H1 (cell line): ENCODE results near the gene TXLNA. TPM values are rescaled to one million over a fixed set of nuclear protein-coding genes. Genes with fewer than 3 reads are reported as not detected.

Experiments used
- CTCF ChIA-PET: fragments of 300-600 bp; sonication (Branson Sonifier 250); formaldehyde crosslinking; loops from one replicate; lab custom pipeline; 2021; ENCODE audit not compliant: partially characterized antibody; lab: Charles Lee
- POLR2A ChIA-PET: fragments of 300-600 bp; sonication (Branson Sonifier 250); formaldehyde crosslinking; loops from one replicate; lab custom pipeline; 2021; ENCODE audit warnings: inconsistent platforms; ENCODE audit not compliant: partially characterized antibody; lab: Charles Lee
- DNase-seq, 2 experiments: peaks; one replicate each; pipeline versions ENCODE4 v3.0.0 to v3.0.0-alpha.2; 2010 to 2022; ENCODE audit warnings: low spot score in 2 of 2, low read depth in 1 of 2, mixed read lengths in 1 of 2
- FAIRE-seq: peaks from 2 replicates; lab custom pipeline; 2011; peaks lifted over from hg19 to GRCh38; lab: Jason Lieb, UNC
- H2AFZ ChIP-seq: 2 replicates; pipeline ENCODE4 v1.8.1; 2012; ENCODE audit warnings: low read length, inconsistent platforms
- H2AK5ac ChIP-seq: 2 replicates; pipeline ENCODE4 v1.6.1; 2013; ENCODE audit warnings: low read depth, low read length
- H2BK120ac ChIP-seq: replicated peaks from 2 replicates; pipeline ENCODE3; 2013; ENCODE audit warnings: low read depth, low read length, inconsistent platforms
- H2BK12ac ChIP-seq: 2 replicates; pipeline ENCODE4 v1.6.1; 2013; ENCODE audit warnings: low read depth, low read length
- H2BK15ac ChIP-seq: 2 replicates; pipeline ENCODE4 v1.6.1; 2013; ENCODE audit warnings: low read length
- H2BK20ac ChIP-seq: 2 replicates; pipeline ENCODE4 v1.6.1; 2013; ENCODE audit warnings: low read length
- H2BK5ac ChIP-seq: 2 replicates; pipeline ENCODE4 v1.6.1; 2013; ENCODE audit warnings: low read depth, low read length
- H3K14ac ChIP-seq: 2 replicates; pipeline ENCODE4 v1.6.1; 2013; ENCODE audit warnings: inconsistent platforms; ENCODE audit not compliant: insufficient read length
- H3K18ac ChIP-seq: 2 replicates; pipeline ENCODE4 v1.6.1; 2013; ENCODE audit warnings: low read length; ENCODE audit errors: extremely low read depth
- H3K23ac ChIP-seq: 2 replicates; pipeline ENCODE4 v1.6.1; 2013; ENCODE audit warnings: inconsistent platforms; ENCODE audit not compliant: insufficient read length
- H3K23me2 ChIP-seq: 2 replicates; pipeline ENCODE4 v1.6.1; 2013; ENCODE audit warnings: low read depth, low read length
- H3K27ac ChIP-seq: 2 replicates; pipeline ENCODE4 v1.6.1; 2011; ENCODE audit warnings: low read depth, low read length, inconsistent platforms
- H3K27me3 ChIP-seq, 4 experiments: replicated peaks in 1 of 4; 1 replicate in 1 of 4; 2 replicates in 3 of 4; pipeline versions ENCODE4 v1.6.1 to v1.8.1; 2011 to 2013; ENCODE audit warnings: low read length in 3 of 4, mild to moderate bottlenecking in 3 of 4, inconsistent platforms in 2 of 4, mixed read lengths in 2 of 4, moderate library complexity in 1 of 4; ENCODE audit not compliant: control insufficient read depth in 3 of 4, insufficient read depth in 3 of 4; ENCODE audit errors: extremely low read depth in 1 of 4
- H3K36me3 ChIP-seq, 4 experiments: 2 replicates each; pipeline versions ENCODE4 v1.6.1 to v1.8.1; 2011 to 2013; ENCODE audit warnings: mild to moderate bottlenecking in 4 of 4, low read length in 3 of 4, moderate library complexity in 2 of 4, control low read depth in 1 of 4, inconsistent platforms in 1 of 4; ENCODE audit not compliant: insufficient read depth in 4 of 4, control insufficient read depth in 2 of 4
- H3K4ac ChIP-seq: replicated peaks from 2 replicates; pipeline ENCODE3; 2013; ENCODE audit warnings: low read length, low read depth, mixed read lengths, inconsistent platforms; ENCODE audit not compliant: insufficient read length
- H3K4me1 ChIP-seq, 4 experiments: replicated peaks in 1 of 4; 1 replicate in 1 of 4; 2 replicates in 3 of 4; pipeline versions ENCODE4 v1.6.1 to v1.8.1; 2011 to 2013; ENCODE audit warnings: low read length in 3 of 4, inconsistent platforms in 2 of 4, mixed read lengths in 1 of 4; ENCODE audit not compliant: insufficient read depth in 4 of 4, control insufficient read depth in 3 of 4
- H3K4me2 ChIP-seq, 2 experiments: 2 replicates each; pipeline versions ENCODE4 v1.6.1 to v1.8.1; 2011 to 2013; ENCODE audit warnings: low read depth in 2 of 2, low read length in 2 of 2, control low read depth in 1 of 2, inconsistent platforms in 1 of 2, mild to moderate bottlenecking in 1 of 2; ENCODE audit not compliant: insufficient read depth in 1 of 2
- H3K4me3 ChIP-seq, 4 experiments: fragments of 200-600, 300-600 bp in 1 of 4; sonication (generic), shearing (Covaris generic), sonication (Bioruptor Twin) in 1 of 4; 2 replicates each; pipeline versions ENCODE4 v1.5.1 to v1.8.1; 2011 to 2016; ENCODE audit warnings: low read length in 4 of 4, low read depth in 3 of 4, control low read depth in 2 of 4, inconsistent platforms in 2 of 4, mild to moderate bottlenecking in 2 of 4, mixed read lengths in 1 of 4, moderate library complexity in 1 of 4; ENCODE audit not compliant: insufficient read depth in 2 of 4; ENCODE audit errors: extremely low read depth in 1 of 4
- H3K56ac ChIP-seq: replicated peaks from 2 replicates; pipeline ENCODE3; 2013; ENCODE audit warnings: low read depth, mild to moderate bottlenecking, mixed read lengths, low read length, inconsistent platforms; ENCODE audit not compliant: insufficient read length
- H3K79me1 ChIP-seq: 2 replicates; pipeline ENCODE4 v1.6.1; 2013; ENCODE audit warnings: low read depth, low read length, control low read depth
- H3K79me2 ChIP-seq, 2 experiments: 2 replicates each; pipeline versions ENCODE4 v1.6.1 to v1.8.1; 2012 to 2013; ENCODE audit warnings: low read length in 2 of 2, mild to moderate bottlenecking in 2 of 2, inconsistent platforms in 1 of 2; ENCODE audit not compliant: insufficient read depth in 2 of 2, control insufficient read depth in 1 of 2
- H3K9ac ChIP-seq, 4 experiments: replicated peaks in 1 of 4; 1 replicate in 1 of 4; 2 replicates in 3 of 4; pipeline versions ENCODE4 v1.6.1 to v1.8.1; 2011 to 2013; ENCODE audit warnings: low read depth in 3 of 4, low read length in 3 of 4, control low read depth in 2 of 4, mild to moderate bottlenecking in 2 of 4, moderate library complexity in 2 of 4, inconsistent platforms in 1 of 4; ENCODE audit errors: extremely low read depth in 1 of 4
- H3K9me3 ChIP-seq, 2 experiments: 2 replicates each; pipeline versions ENCODE4 v1.6.1 to v1.8.1; 2012 to 2013; ENCODE audit warnings: mild to moderate bottlenecking in 2 of 2, moderate library complexity in 2 of 2, control low read depth in 1 of 2, inconsistent platforms in 1 of 2, low read depth in 1 of 2, low read length in 1 of 2, mixed read lengths in 1 of 2; ENCODE audit not compliant: insufficient read depth in 2 of 2
- H4K20me1 ChIP-seq, 2 experiments: replicated peaks in 1 of 2; 2 replicates each; pipeline versions ENCODE3 to v1.8.1; 2011 to 2013; ENCODE audit warnings: inconsistent platforms in 2 of 2, low read length in 2 of 2, mild to moderate bottlenecking in 1 of 2; ENCODE audit not compliant: insufficient read depth in 2 of 2, control insufficient read depth in 1 of 2
- H4K5ac ChIP-seq: 2 replicates; pipeline ENCODE4 v1.6.1; 2013; ENCODE audit warnings: low read length, low read depth, mixed read lengths, inconsistent platforms; ENCODE audit not compliant: insufficient read length
- H4K8ac ChIP-seq: 2 replicates; pipeline ENCODE4 v1.8.0; 2013; ENCODE audit warnings: mild to moderate bottlenecking, moderate library complexity, low read length, inconsistent platforms; ENCODE audit not compliant: insufficient read depth; ENCODE audit errors: extremely low read depth
- H4K91ac ChIP-seq: replicated peaks from 2 replicates; pipeline ENCODE3; 2013; ENCODE audit warnings: low read length, mixed read lengths, inconsistent platforms; ENCODE audit not compliant: insufficient read length
- EZH2 ChIP-seq: fragments of 200-600 bp; sonication (generic); IDR thresholded peaks from 2 replicates; pipeline ENCODE4 v1.7.1; 2012; ENCODE audit warnings: low read depth, mild to moderate bottlenecking, moderate library complexity, low read length, inconsistent platforms; ENCODE audit not compliant: severe bottlenecking
- KDM4A ChIP-seq: IDR thresholded peaks from one replicate; pipeline ENCODE4 v1.7.1; 2012; ENCODE audit warnings: low read depth, mild to moderate bottlenecking, moderate library complexity, low read length, inconsistent platforms; ENCODE audit not compliant: severe bottlenecking
- SIN3A ChIP-seq, 2 experiments: IDR thresholded peaks in 1 of 2; conservative IDR thresholded peaks in 1 of 2; 2 replicates each; pipeline ENCODE4 v1.6.1; 2011 to 2012; ENCODE audit warnings: low read length in 2 of 2, improper control_type of control experiment in 1 of 2, low read depth in 1 of 2, mild to moderate bottlenecking in 1 of 2
- TCF12 ChIP-seq: IDR thresholded peaks from 2 replicates; pipeline ENCODE4 v1.6.1; 2011; ENCODE audit warnings: low read depth, mild to moderate bottlenecking, low read length
- WGBS, 2 experiments: shearing (Covaris generic) in 1 of 2; methylation state at CpG; one replicate each; pipeline versions ENCODE4 v1.1.6 to v1.1.7; 2013 to 2015; ENCODE audit warnings: low lambda C conversion rate in 2 of 2, mixed read lengths in 2 of 2, inconsistent platforms in 1 of 2, low coverage in 1 of 2, missing lambda C conversion rate in 1 of 2; ENCODE audit not compliant: insufficient replicate concordance in 2 of 2, insufficient coverage in 1 of 2, insufficient read length in 1 of 2; ENCODE audit errors: extremely low coverage in 1 of 2, missing lambda C conversion rate in 1 of 2; 5-methylcytosine and 5-hydroxymethylcytosine counted together
- polyA plus RNA-seq, 7 experiments: library from polyadenylated mRNA; depleted of rRNA in 3 of 7; stranded (reverse) in 5 of 7; unstranded in 2 of 7; fragments of >200 nt in 5 of 7; fragments of 200-250 nt in 2 of 7; gene quantifications; 1 replicate in 5 of 7; 2 replicates in 1 of 7; 4 replicates in 1 of 7; pipeline versions ENCODE4 v1.2.1 to v1.2.3, GENCODE V29; 2011 to 2013; ENCODE audit warnings: missing spikeins in 2 of 7, mixed read lengths in 2 of 7
- total RNA-seq: library from RNA; stranded (reverse); fragmentation: NEBNext Ultra II Directional; extraction: Animal tissue kit (Norgen Biotek cat#: 25700); gene quantifications from 2 replicates; pipeline ENCODE4 v1.2.1, GENCODE V29; 2021
- TF ChIP-seq, protein P1 (sequence below), 3 experiments: IDR thresholded peaks; 1 replicate in 2 of 3; 2 replicates in 1 of 3; pipeline versions ENCODE4 v1.5.1 to v1.6.1; 2011; ENCODE audit warnings: low read length in 3 of 3, mild to moderate bottlenecking in 3 of 3, inconsistent platforms in 2 of 3, low read depth in 1 of 3, moderate library complexity in 1 of 3; ENCODE audit not compliant: insufficient read depth in 1 of 3; ENCODE audit errors: control extremely low read depth in 1 of 3

The TXLNA gene
- total and polyA plus RNA-seq, 2 of the 8 experiments (the other 6 are each of a cell fraction or from before 2014, with no cell fraction given), result 31.3 to 46.9 TPM

DNA sequence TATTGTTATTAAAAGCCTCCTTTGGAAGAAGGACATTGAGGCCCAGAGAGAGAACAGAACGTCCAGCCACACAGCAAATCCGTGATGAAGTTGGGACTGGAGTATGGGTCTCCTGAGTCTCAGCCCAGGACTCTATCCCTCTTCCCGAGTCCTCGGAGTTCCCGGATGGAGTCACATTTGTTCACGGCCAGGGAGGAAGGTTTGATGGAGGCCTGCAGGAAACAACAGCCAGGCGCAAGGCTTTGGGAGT lies 357 bp upstream of the TXLNA start:
- DNase-seq, result no peak
- Histone ChIP-seq H4K20me1 (peaks cover 0 to 2% of the 10 kb centered on the region in 2 experiments), H3K23ac (no peak overlapping the region), H2BK5ac (peak overlapping the region; percentile 62; the same call in 1 of the 2 replicates), H4K91ac (peak overlapping the region; percentile 50), H3K27ac (peak overlapping the region; percentile 13; the same call in 1 of the 2 replicates)
- TF ChIP-seq SIN3A (conservative IDR thresholded peaks at IDR 0.05 in 1 of 2, IDR thresholded peaks at IDR 0.05 in 1 of 2; ENCODE audit: low read depth in 1 of 2, low read length in 2 of 2), result no peak
- TF ChIP-seq, protein P1, sequence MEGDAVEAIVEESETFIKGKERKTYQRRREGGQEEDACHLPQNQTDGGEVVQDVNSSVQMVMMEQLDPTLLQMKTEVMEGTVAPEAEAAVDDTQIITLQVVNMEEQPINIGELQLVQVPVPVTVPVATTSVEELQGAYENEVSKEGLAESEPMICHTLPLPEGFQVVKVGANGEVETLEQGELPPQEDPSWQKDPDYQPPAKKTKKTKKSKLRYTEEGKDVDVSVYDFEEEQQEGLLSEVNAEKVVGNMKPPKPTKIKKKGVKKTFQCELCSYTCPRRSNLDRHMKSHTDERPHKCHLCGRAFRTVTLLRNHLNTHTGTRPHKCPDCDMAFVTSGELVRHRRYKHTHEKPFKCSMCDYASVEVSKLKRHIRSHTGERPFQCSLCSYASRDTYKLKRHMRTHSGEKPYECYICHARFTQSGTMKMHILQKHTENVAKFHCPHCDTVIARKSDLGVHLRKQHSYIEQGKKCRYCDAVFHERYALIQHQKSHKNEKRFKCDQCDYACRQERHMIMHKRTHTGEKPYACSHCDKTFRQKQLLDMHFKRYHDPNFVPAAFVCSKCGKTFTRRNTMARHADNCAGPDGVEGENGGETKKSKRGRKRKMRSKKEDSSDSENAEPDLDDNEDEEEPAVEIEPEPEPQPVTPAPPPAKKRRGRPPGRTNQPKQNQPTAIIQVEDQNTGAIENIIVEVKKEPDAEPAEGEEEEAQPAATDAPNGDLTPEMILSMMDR (IDR thresholded peaks at IDR 0.05; ENCODE audit: control extremely low read depth in 1 of 3, insufficient read depth in 1 of 3, low read depth in 1 of 3, low read length in 3 of 3), result no peak
- no peak for TF ChIP-seq TCF12
- no peak for TF ChIP-seq EZH2
- peak; percentile 11 for TF ChIP-seq KDM4A
- TF ChIP-seq, all 59 proteins: peak for 1
- Histone ChIP-seq H3K79me2 (peaks cover 3 to 27% of the 10 kb centered on the region in 2 experiments), H2AK5ac (no peak overlapping the region), H3K18ac (peak overlapping the region; percentile 65), H3K36me3 (peaks cover 6 to 25% (median 13%) of the 10 kb centered on the region in 4 experiments), H2BK12ac (0 out of 2 replicates have a peak overlapping the region, but pooled peaks have one; percentile 20), H3K9me3 (no peaks in the 10 kb centered on the region), H3K9ac (peak overlapping the region in 2 of 4 experiments; percentile 36 to 48; a peak in 4 of 7 replicates), H2AFZ (peak overlapping the region; percentile 93), H2BK20ac (no peak overlapping the region), H3K14ac (no peak overlapping the region), H4K8ac (no peak overlapping the region), H3K23me2 (peaks cover 2% of the 10 kb centered on the region; the same call in 1 of the 2 replicates), H2BK15ac (no peak overlapping the region), H3K4me3 (peak overlapping the region in 3 of 4 experiments; percentile 17 to 89 (median 36); a peak in 6 of 8 replicates), H3K4me2 (peak overlapping the region; percentile 82 to 91), H3K4me1 (peaks cover 8 to 15% (median 10%) of the 10 kb centered on the region in 4 experiments; a peak in 6 of 7 replicates), H3K79me1 (peaks cover 3% of the 10 kb centered on the region; the same call in 1 of the 2 replicates), H4K5ac (peak overlapping the region; percentile 84), H3K4ac (no peak overlapping the region), H3K27me3 (no peaks in the 10 kb centered on the region), H3K56ac (peak overlapping the region; percentile 14), H2BK120ac (no peak overlapping the region)
- WGBS, 2 experiments, result 38% methylated on average over 7 of the region's 7 CpGs; no CpG with 5 or more reads in 1 of the 2 experiments
- POLR2A ChIA-PET, result interaction anchor here (0.6 to 18.1 kb wide), 21 partner anchors 10 to 472 kb away, joined by 3 to 332 read pairs (median 4); partner anchors contain the start of genes CCDC28B, HDAC1, IQCC and KPNA6
- CTCF ChIA-PET, result interaction anchor here (1.2 to 1.6 kb wide), 2 partner anchors 37 to 68 kb away, joined by 4 to 5 read pairs; no protein-coding TSS in a partner anchor
- FAIRE-seq, result no peak
